BJ (cell line): ENCODE results near the gene SLC5A5. TPM values are rescaled to one million over a fixed set of nuclear protein-coding genes. Genes with fewer than 3 reads are reported as not detected.

Source experiments
- CTCF ChIA-PET: fragments of 350-600 bp; formaldehyde crosslinking; extraction: SDS; loops from one replicate; lab custom pipeline; 2021; ENCODE audit warnings: antibody characterized with exemption, inconsistent platforms; lab: Yijun Ruan, JAX
- POLR2A ChIA-PET: fragments of 300-600 bp; sonication (Branson Sonifier 250); formaldehyde crosslinking; extraction: SDS; loops from one replicate; lab custom pipeline; 2021; ENCODE audit warnings: antibody characterized with exemption; lab: Charles Lee
- DNase-seq: peaks from one replicate; pipeline ENCODE4 v3.0.0-alpha.2; 2011; ENCODE audit warnings: low read depth
- H3K27me3 ChIP-seq: 2 replicates; pipeline ENCODE4 v1.6.0; 2011; ENCODE audit warnings: low read length; ENCODE audit not compliant: control insufficient read depth, insufficient read depth
- H3K36me3 ChIP-seq: 2 replicates; pipeline ENCODE4 v1.5.1; 2011; ENCODE audit warnings: low read length; ENCODE audit not compliant: control insufficient read depth, insufficient read depth
- H3K4me3 ChIP-seq: 2 replicates; pipeline ENCODE4 v1.5.1; 2011; ENCODE audit warnings: low read depth, mild to moderate bottlenecking, control low read depth, low read length
- polyA plus RNA-seq: library from polyadenylated mRNA; depleted of rRNA; stranded (reverse); fragments of >200 nt; gene quantifications from 2 replicates; pipeline ENCODE4 v1.2.3, GENCODE V29; 2011
- TF ChIP-seq, protein P1 (sequence below): IDR thresholded peaks from 2 replicates; pipeline ENCODE4 v1.5.1; 2011; ENCODE audit warnings: low read depth, mild to moderate bottlenecking, control low read depth, inconsistent platforms, low read length, moderate library complexity; ENCODE audit not compliant: insufficient read depth

Gene SLC5A5
- polyA plus RNA-seq, 1 experiment: not detected

DNA sequence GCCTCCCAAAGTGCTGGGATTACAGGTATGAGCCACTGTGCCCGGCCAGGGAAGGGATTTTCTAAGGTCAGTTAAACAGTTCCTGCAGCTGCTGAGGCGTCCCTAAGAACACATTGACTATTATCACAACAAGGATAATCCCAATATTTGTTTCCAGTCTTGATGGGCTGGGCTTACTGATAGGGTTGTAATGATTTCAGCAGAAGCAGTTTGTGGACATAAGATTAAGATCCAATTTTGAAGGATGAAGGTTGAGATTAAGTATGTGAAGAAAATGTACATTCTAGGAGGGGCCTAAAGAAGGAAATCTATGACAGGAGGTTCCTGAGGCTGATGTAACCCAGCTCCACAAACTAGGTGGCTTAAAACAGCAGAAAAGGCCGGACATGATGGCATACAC lies 50.4 kb downstream of the SLC5A5 start:
- H3K27me3 ChIP-seq: no peaks in the 10 kb centered on the region
- POLR2A ChIA-PET: no interaction called here
- TF ChIP-seq, protein P1, sequence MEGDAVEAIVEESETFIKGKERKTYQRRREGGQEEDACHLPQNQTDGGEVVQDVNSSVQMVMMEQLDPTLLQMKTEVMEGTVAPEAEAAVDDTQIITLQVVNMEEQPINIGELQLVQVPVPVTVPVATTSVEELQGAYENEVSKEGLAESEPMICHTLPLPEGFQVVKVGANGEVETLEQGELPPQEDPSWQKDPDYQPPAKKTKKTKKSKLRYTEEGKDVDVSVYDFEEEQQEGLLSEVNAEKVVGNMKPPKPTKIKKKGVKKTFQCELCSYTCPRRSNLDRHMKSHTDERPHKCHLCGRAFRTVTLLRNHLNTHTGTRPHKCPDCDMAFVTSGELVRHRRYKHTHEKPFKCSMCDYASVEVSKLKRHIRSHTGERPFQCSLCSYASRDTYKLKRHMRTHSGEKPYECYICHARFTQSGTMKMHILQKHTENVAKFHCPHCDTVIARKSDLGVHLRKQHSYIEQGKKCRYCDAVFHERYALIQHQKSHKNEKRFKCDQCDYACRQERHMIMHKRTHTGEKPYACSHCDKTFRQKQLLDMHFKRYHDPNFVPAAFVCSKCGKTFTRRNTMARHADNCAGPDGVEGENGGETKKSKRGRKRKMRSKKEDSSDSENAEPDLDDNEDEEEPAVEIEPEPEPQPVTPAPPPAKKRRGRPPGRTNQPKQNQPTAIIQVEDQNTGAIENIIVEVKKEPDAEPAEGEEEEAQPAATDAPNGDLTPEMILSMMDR: no peak
- CTCF ChIA-PET: interaction anchor here (0.6 to 1.9 kb wide), 2 partner anchors 16 to 348 kb away, joined by 3 to 4 read pairs; no protein-coding TSS in a partner anchor
- H3K4me3 ChIP-seq: no peak overlapping the region
- DNase-seq: no peak
- H3K36me3 ChIP-seq: no peaks in the 10 kb centered on the region

DNA sequence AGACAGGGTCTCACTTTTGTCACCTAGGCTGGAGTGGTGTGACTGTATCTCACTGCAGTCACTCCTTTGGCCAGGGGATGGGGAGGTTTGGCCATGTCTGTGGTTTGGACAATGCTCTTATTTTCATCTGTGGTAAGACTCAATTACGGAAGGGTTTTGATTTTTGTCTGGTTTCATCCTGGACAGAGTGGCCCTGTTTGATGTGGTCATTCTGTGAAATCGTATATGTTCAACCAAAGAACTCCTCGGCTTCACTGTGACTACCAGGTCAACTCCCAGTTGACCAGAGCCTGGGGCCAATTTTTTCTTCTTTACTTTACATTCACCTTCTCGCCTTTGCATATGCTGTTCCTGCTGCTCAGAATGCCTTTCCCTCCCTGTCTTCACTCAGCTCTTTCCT lies 54.3 kb downstream of the SLC5A5 start:
- Histone ChIP-seq H3K4me3 (no peak overlapping the region), H3K27me3 (no peaks in the 10 kb centered on the region), H3K36me3 (no peaks in the 10 kb centered on the region)
- POLR2A ChIA-PET: no interaction called here
- CTCF ChIA-PET: no interaction called here
- TF ChIP-seq, protein P1: no peak
- no peak for DNase-seq

- POLR2A ChIA-PET: no interaction called here
- no peaks in the 10 kb centered on the region for H3K27me3 ChIP-seq
- DNase-seq: no peak
- TF ChIP-seq, protein P1: no peak
- no peaks in the 10 kb centered on the region for H3K36me3 ChIP-seq
- H3K4me3 ChIP-seq: no peak overlapping the region
- CTCF ChIA-PET: interaction anchor here (0.6 to 6.3 kb wide), 2 partner anchors 59 to 462 kb away, joined by 3 to 111 read pairs; partner anchors contain the start of gene SLC5A5
Measured at GRCh38 chr19:17929056-17929455, 57.3 kb downstream of the SLC5A5 start.

DNA sequence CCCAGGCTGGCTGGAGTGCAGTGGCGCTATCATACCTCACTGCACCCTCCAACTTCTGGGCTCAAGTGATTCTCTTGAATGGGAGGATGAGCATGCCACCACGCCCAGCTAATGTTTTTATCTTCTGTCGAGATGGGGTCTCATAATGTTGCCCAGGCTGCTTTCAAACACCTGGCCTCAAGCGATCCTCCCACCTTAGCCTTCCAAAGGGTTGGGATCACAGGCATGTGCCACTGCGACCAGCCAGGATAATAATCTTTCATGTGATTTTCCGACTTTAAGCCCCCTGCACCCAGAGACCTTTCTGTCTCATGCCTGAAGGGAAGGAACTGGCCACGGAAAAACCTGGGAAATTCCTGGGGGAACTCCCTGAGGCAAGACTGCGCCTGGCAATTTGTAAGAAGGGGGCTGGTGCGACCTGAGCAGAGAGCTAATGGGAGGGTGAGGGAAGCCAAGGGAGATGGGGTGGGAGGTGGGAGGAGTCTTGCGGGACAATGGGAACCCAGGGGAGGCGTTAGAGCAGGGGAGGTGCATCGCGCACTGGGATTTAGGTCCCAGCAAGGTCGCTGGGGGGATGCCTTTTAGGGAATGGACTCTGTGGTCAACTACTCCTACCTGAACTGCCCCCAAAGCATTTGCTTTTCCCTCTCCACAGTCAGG lies 59.9 kb downstream of the SLC5A5 start:
- ChIA-PET POLR2A (interaction anchor here (1.9 kb wide), 1 partner anchor 72 kb away, joined by 13 read pairs; the partner anchor contains the start of gene RPL18A), CTCF (interaction anchor here (0.6 to 6.3 kb wide), 20 partner anchors 14 to 183 kb away, joined by 3 to 111 read pairs (median 5); partner anchors contain the start of genes ARRDC2, RPL18A and SLC5A5)
- no peaks in the 10 kb centered on the region for H3K27me3 ChIP-seq
- TF ChIP-seq, protein P1: no peak
- DNase-seq: no peak
- no peak overlapping the region for H3K4me3 ChIP-seq
- H3K36me3 ChIP-seq: peaks cover 3% of the 10 kb centered on the region; the same call in 1 of the 2 replicates
